Kidney (tissue), 14 donors: ENCODE measurements around the gene ANKRD23. TPM values are rescaled to one million over a fixed set of nuclear protein-coding genes. Genes with fewer than 3 reads are reported as not detected.
"Not testable (repeated sequence)": the region's sequence is repeated elsewhere in the genome, so short reads cannot be mapped to it uniquely, and the experiment has no call there.

ENCODE experiments used
- DNase-seq, 5 donors: peaks; one replicate each; pipeline ENCODE4 v3.0.0-alpha.2; 2013 to 2020
- FAIRE-seq: peaks from 2 replicates; lab custom pipeline; 2012; peaks lifted over from hg19 to GRCh38; lab: Jason Lieb, UNC
- H3K27ac ChIP-seq, 2 donors: one replicate each; pipeline ENCODE4 v1.7.0; 2013; ENCODE audit warnings: low read depth in 2 of 2, low read length in 2 of 2, inconsistent platforms in 1 of 2
- H3K27me3 ChIP-seq: one replicate; pipeline ENCODE4 v1.7.1; 2013; ENCODE audit warnings: low read length, inconsistent platforms; ENCODE audit not compliant: control insufficient read depth, insufficient read depth
- H3K36me3 ChIP-seq, 3 donors: one replicate each; pipeline versions ENCODE4 v1.7.0 to v1.7.1; 2013; ENCODE audit warnings: low read length in 3 of 3, control low read depth in 1 of 3, inconsistent platforms in 1 of 3; ENCODE audit not compliant: insufficient read depth in 3 of 3, control insufficient read depth in 2 of 3
- H3K4me1 ChIP-seq, 3 donors: one replicate each; pipeline versions ENCODE4 v1.7.0 to v1.7.1; 2013; ENCODE audit warnings: low read length in 3 of 3, inconsistent platforms in 1 of 3, low read depth in 1 of 3; ENCODE audit not compliant: control insufficient read depth in 2 of 3, insufficient read depth in 2 of 3
- H3K4me3 ChIP-seq, 3 donors: one replicate each; pipeline versions ENCODE4 v1.7.0 to v1.8.1; 2013; ENCODE audit warnings: low read length in 3 of 3, control low read depth in 1 of 3, inconsistent platforms in 1 of 3
- H3K9ac ChIP-seq, 3 donors: one replicate each; pipeline versions ENCODE4 v1.7.0 to v1.7.1; 2013; ENCODE audit warnings: low read length in 3 of 3, control low read depth in 1 of 3, inconsistent platforms in 1 of 3
- H3K9me3 ChIP-seq, 3 donors: one replicate each; pipeline versions ENCODE4 v1.7.0 to v1.7.1; 2013; ENCODE audit warnings: low read length in 3 of 3, control low read depth in 1 of 3, inconsistent platforms in 1 of 3; ENCODE audit not compliant: control insufficient read depth in 2 of 3, insufficient read depth in 1 of 3
- intact Hi-C: fragments of 100-400 bp; cut with DNase I; formaldehyde crosslinking; loops from one replicate; pipeline ENCODE4 v1.11.1; 2022
- polyA plus RNA-seq: library from polyadenylated mRNA; stranded (reverse); fragments of 350-450 nt; fragmentation: Illumina TruSeq; extraction: RNeasy Lipid Tissue Mini Kit (QIAGEN cat#74804); gene quantifications from one replicate; pipeline ENCODE4 v1.2.3, GENCODE V29; 2014; ENCODE audit warnings: low read depth, low replicate concordance; ENCODE audit not compliant: insufficient read depth
- total RNA-seq: library from RNA; stranded (reverse); fragmentation: NEBNext Ultra II Directional; extraction: Animal tissue kit (Norgen Biotek cat#: 25700); gene quantifications from one replicate; pipeline ENCODE4 v1.2.1, GENCODE V29; 2021
- TF ChIP-seq, protein P1 (sequence below): IDR thresholded peaks from 3 replicates; pipeline ENCODE4 v1.5.1; 2012; ENCODE audit warnings: mild to moderate bottlenecking, moderate library complexity, borderline replicate concordance; ENCODE audit not compliant: insufficient read depth; ENCODE audit errors: extremely low read depth
- donor health status: control.
- donor health status: control.
- donor health status: control.
- donor health status: control.
- donor health status: control.
- donor health status: DM: yes; HTN: yes; CAD: no.
- donor health status: Normal renal cell carcinoma (clear cell type).

Gene ANKRD23
- total and polyA plus RNA-seq, 2 donors from 2014 or later, result 1.6 to 4.0 TPM

DNA sequence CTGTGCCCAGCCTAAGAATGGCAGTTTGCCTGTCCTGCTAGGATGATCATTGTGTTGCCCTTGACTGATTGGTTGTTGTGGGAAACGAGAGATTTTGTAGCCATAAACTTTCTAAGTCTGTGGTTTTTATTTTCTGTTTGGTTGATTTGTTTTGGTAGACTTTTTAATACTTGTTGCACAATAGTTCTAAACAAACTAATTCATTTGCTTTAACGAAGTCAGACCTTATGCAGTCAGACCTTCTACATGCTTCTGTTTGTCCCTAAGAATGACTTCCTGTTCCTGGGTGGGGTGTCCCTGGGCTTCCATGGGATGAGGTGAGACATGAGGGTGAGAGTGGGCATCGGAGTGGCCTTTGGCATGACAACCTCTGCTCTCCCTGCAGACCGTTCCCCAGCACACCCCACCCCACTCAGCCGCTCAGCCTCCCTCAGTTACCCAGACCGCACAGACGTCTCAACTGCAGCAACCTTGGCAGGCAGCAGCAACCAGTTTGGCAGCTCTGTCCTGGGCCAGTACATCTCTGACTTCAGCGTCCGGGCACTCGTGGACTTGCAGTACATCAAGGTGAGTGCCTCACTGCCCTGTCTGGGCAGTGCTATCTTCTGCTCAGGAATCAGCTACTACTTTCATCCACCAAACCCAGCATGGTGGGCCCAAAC, 35.5 kb downstream of the ANKRD23 start:
- Histone ChIP-seq H3K27ac (no peak overlapping the region), H3K9ac (no peak overlapping the region), H3K36me3 (peaks cover 0 to 3% (median 0%) of the 10 kb centered on the region in 3 donors), H3K27me3 (no peaks in the 10 kb centered on the region), H3K4me1 (no peaks in the 10 kb centered on the region), H3K4me3 (no peak overlapping the region), H3K9me3 (no peaks in the 10 kb centered on the region)
- TF ChIP-seq, protein P1, sequence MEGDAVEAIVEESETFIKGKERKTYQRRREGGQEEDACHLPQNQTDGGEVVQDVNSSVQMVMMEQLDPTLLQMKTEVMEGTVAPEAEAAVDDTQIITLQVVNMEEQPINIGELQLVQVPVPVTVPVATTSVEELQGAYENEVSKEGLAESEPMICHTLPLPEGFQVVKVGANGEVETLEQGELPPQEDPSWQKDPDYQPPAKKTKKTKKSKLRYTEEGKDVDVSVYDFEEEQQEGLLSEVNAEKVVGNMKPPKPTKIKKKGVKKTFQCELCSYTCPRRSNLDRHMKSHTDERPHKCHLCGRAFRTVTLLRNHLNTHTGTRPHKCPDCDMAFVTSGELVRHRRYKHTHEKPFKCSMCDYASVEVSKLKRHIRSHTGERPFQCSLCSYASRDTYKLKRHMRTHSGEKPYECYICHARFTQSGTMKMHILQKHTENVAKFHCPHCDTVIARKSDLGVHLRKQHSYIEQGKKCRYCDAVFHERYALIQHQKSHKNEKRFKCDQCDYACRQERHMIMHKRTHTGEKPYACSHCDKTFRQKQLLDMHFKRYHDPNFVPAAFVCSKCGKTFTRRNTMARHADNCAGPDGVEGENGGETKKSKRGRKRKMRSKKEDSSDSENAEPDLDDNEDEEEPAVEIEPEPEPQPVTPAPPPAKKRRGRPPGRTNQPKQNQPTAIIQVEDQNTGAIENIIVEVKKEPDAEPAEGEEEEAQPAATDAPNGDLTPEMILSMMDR, result no peak
- peak in 2 of 5 donors; percentile 41 to 56 for DNase-seq
- no peak for FAIRE-seq
- intact Hi-C loops, result no loop called here

DNA sequence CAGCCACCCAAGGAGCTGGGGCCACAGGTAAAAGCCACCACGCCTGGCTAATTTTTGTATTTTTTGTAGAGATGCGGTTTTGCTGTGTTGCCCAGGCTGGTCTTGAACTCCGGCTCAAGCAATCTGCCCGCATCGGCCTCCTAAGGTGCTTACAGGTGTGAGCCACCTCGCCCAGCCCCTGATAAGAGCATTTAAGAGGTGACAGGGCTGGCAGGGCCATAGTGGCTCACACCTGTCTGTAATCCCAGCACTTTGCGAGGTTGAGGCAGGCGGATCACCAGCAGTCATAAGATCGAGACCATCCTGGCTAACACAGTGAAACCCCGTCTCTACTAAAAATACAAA, 36.7 kb downstream of the ANKRD23 start:
- FAIRE-seq (no peak), DNase-seq (peak in 1 of 5 donors; percentile 53)
- Histone ChIP-seq H3K36me3 (peaks cover 0 to 3% (median 0%) of the 10 kb centered on the region in 3 donors), H3K27ac (no peak overlapping the region), H3K9ac (no peak overlapping the region), H3K9me3 (no peaks in the 10 kb centered on the region), H3K27me3 (no peaks in the 10 kb centered on the region), H3K4me1 (no peaks in the 10 kb centered on the region), H3K4me3 (no peak overlapping the region)
- intact Hi-C loops, result no loop called here
- TF ChIP-seq, protein P1, result no peak

- intact Hi-C loops, result no loop called here
- Histone ChIP-seq H3K27ac (no peak overlapping the region), H3K4me1 (no peaks in the 10 kb centered on the region), H3K4me3 (peak overlapping the region in 1 of 3 donors; percentile 16), H3K9ac (no peak overlapping the region), H3K27me3 (no peaks in the 10 kb centered on the region), H3K9me3 (no peaks in the 10 kb centered on the region), H3K36me3 (peaks cover 3 to 5% (median 5%) of the 10 kb centered on the region in 3 donors)
- TF ChIP-seq, protein P1, result no peak
- no peak for FAIRE-seq
- peak; percentile 29 to 55 (median 52) for DNase-seq
These were observed 37.2 kb downstream of the ANKRD23 start for GRCh38 chr2:96806468-96807126.

DNA sequence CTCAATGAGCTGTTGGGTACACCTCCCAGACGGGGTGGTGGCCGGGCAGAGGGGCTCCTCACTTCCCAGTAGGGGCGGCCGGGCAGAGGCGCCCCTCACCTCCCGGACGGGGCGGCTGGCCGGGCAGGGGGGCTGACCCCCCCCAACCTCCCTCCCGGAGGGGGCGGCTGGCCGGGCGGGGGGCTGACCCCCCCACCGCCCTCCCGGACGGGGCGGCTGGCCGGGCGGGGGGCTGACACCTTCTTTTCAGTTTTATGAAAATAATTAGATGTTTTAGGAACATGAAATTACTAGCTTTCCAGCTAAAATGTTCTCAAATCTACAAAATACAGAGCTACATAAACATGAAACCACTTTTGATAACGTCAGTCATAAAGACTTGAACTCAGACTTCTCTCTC, 37.9 kb downstream of the ANKRD23 start:
- H3K9ac ChIP-seq, H3K4me3 ChIP-seq, H3K9me3 ChIP-seq, H3K36me3 ChIP-seq, FAIRE-seq, H3K27ac ChIP-seq, intact Hi-C loops, H3K27me3 ChIP-seq, H3K4me1 ChIP-seq: not testable (repeated sequence)
- peak in 1 of 5 donors; percentile 8 for DNase-seq
